Breast epithelium (tissue), 4 donors: ENCODE measurements around the gene INKA1. TPM values are rescaled to one million over a fixed set of nuclear protein-coding genes. Genes with fewer than 3 reads are reported as not detected.
"Not testable (repeated sequence)": the region's sequence is repeated elsewhere in the genome, so short reads cannot be mapped to it uniquely, and the experiment has no call there.

ENCODE experiments used
- DNase-seq, 2 donors: peaks; one replicate each; pipeline ENCODE4 v3.0.0-alpha.2; 2019; ENCODE audit warnings: low spot score in 2 of 2
- H3K27ac ChIP-seq, 2 donors: fragments of 200-600 bp; sonication (generic) in 1 of 2; one replicate each; pipeline ENCODE4 v1.5.1; 2016 to 2019; ENCODE audit warnings: mild to moderate bottlenecking in 1 of 2
- H3K27me3 ChIP-seq, 2 donors: fragments of 200-600 bp; sonication (generic) in 1 of 2; one replicate each; pipeline versions ENCODE4 v1.5.1 to v1.6.0; 2017 to 2019; ENCODE audit warnings: control low read depth in 1 of 2, mild to moderate bottlenecking in 1 of 2
- H3K36me3 ChIP-seq: fragments of 200-600 bp; one replicate; pipeline ENCODE4 v1.5.1; 2019
- H3K4me1 ChIP-seq, 2 donors: fragments of 200-600 bp; sonication (generic); one replicate each; pipeline ENCODE4 v1.5.1; 2016 to 2019; ENCODE audit warnings: control low read depth in 1 of 2
- H3K4me3 ChIP-seq, 3 donors: fragments of 200-600 bp; sonication (generic); 1 replicate in 2 of 3; 2 replicates in 1 of 3; pipeline ENCODE4 v1.5.1; 2016 to 2019; ENCODE audit warnings: mild to moderate bottlenecking in 3 of 3, moderate library complexity in 2 of 3
- H3K9me3 ChIP-seq, 2 donors: fragments of 200-600 bp; sonication (generic) in 1 of 2; one replicate each; pipeline ENCODE4 v1.5.1; 2016 to 2019; ENCODE audit warnings: control low read depth in 1 of 2
- CTCF ChIP-seq, 3 donors: fragments of 450-650 bp; IDR thresholded peaks; one replicate each; pipeline ENCODE4 v1.5.1; 2016 to 2017; ENCODE audit warnings: antibody characterized with exemption in 3 of 3, mild to moderate bottlenecking in 3 of 3, moderate library complexity in 3 of 3
- POLR2A ChIP-seq: fragments of 450-650 bp; IDR thresholded peaks from one replicate; pipeline ENCODE4 v1.6.1; 2016; ENCODE audit warnings: antibody characterized with exemption, mild to moderate bottlenecking, moderate library complexity
- POLR2AphosphoS5 ChIP-seq, 3 donors: sonication (generic); formaldehyde crosslinking; IDR thresholded peaks; one replicate each; pipeline ENCODE4 v1.6.1; 2017; ENCODE audit warnings: antibody characterized with exemption in 3 of 3
- intact Hi-C: fragments of 100-400 bp; cut with DNase I; formaldehyde crosslinking; loops from one replicate; pipeline ENCODE4 v1.15.1; 2023; ENCODE audit warnings: low total_unique reads
- total RNA-seq, 3 donors: library from RNA; depleted of rRNA; stranded (reverse); fragments of >200 nt; gene quantifications; one replicate each; pipeline ENCODE4 v1.1.0, GENCODE V29; 2016

Gene INKA1
- total RNA-seq, 3 donors from 2014 or later = 2.3 to 4.5 (median 4.2) TPM

GRCh38 chr3:49813497-49814174 is 10.6 kb downstream of the INKA1 start, which contains the start of gene UBA7:
Gene UBA7 (minus strand): TSS chr3:49813953. CDS start chr3:49813787, 166 bp downstream.
- peak within 1 kb of the TSS; percentile 83 to 84 for H3K27ac ChIP-seq
- intact Hi-C loops = no loop called here
- peaks cover 0 to 14% of the 10 kb centered on the region in 2 donors for H3K4me1 ChIP-seq
- H3K36me3 ChIP-seq = peaks cover 5% of the 10 kb centered on the region
- H3K9me3 ChIP-seq = no peaks in the 10 kb centered on the region
- TF ChIP-seq CTCF (IDR thresholded peaks at IDR 0.05) (no peak), POLR2A (no peak), POLR2AphosphoS5 (IDR thresholded peaks at IDR 0.05) (peak in 2 of 3 donors; percentile 29 to 45)
- peak in 1 of 2 donors; percentile 39 for DNase-seq
- H3K27me3 ChIP-seq = no peaks in the 10 kb centered on the region
- H3K4me3 ChIP-seq = peak within 1 kb of the TSS; percentile 47 to 72 (median 56)

GRCh38 chr3:49823131-49823530 is 20.1 kb downstream of the INKA1 start:
- intact Hi-C loops = not testable (repeated sequence)

GRCh38 chr3:49826016-49826415 is 23.0 kb downstream of the INKA1 start:
- H3K9me3 ChIP-seq = no peaks in the 10 kb centered on the region
- intact Hi-C loops = no loop called here
- H3K36me3 ChIP-seq = no peaks in the 10 kb centered on the region
- no peak overlapping the region for H3K27ac ChIP-seq
- H3K4me1 ChIP-seq = no peaks in the 10 kb centered on the region
- H3K27me3 ChIP-seq = no peaks in the 10 kb centered on the region
- H3K4me3 ChIP-seq = no peak overlapping the region
- no peak for DNase-seq
- TF ChIP-seq CTCF (IDR thresholded peaks at IDR 0.05) (no peak), POLR2AphosphoS5 (IDR thresholded peaks at IDR 0.05) (no peak), POLR2A (no peak)

More at GRCh38 chr3:49823131-49823530, 20.1 kb downstream of the INKA1 start:
- H3K27ac ChIP-seq, H3K4me3 ChIP-seq, H3K9me3 ChIP-seq, H3K4me1 ChIP-seq, H3K36me3 ChIP-seq, DNase-seq, H3K27me3 ChIP-seq: not testable (repeated sequence)

GRCh38 chr3:49831341-49831740 is 28.3 kb downstream of the INKA1 start:
- no peak overlapping the region for H3K27ac ChIP-seq
- intact Hi-C loops = no loop called here
- H3K36me3 ChIP-seq = no peaks in the 10 kb centered on the region
- TF ChIP-seq CTCF (IDR thresholded peaks at IDR 0.05) (no peak), POLR2AphosphoS5 (IDR thresholded peaks at IDR 0.05) (no peak), POLR2A (no peak)
- no peak for DNase-seq
- H3K4me3 ChIP-seq = no peak overlapping the region
- no peaks in the 10 kb centered on the region for H3K27me3 ChIP-seq
- no peaks in the 10 kb centered on the region for H3K9me3 ChIP-seq
- no peaks in the 10 kb centered on the region for H3K4me1 ChIP-seq

- DNase-seq = peak; percentile 69 to 79
- intact Hi-C loops = no loop called here
- no peaks in the 10 kb centered on the region for H3K27me3 ChIP-seq
- H3K9me3 ChIP-seq = no peaks in the 10 kb centered on the region
- TF ChIP-seq CTCF (IDR thresholded peaks at IDR 0.05) (peak; percentile 78 to 88 (median 80)), POLR2AphosphoS5 (IDR thresholded peaks at IDR 0.05) (peak in 2 of 3 donors; percentile 37 to 56), POLR2A (no peak)
- H3K4me1 ChIP-seq = no peaks in the 10 kb centered on the region
- no peak overlapping the region for H3K27ac ChIP-seq
- H3K4me3 ChIP-seq = no peak overlapping the region
- H3K36me3 ChIP-seq = no peaks in the 10 kb centered on the region
Observed at GRCh38 chr3:49839193-49839809, 36.2 kb downstream of the INKA1 start.
